ENCODE measurements around the gene ICE1.

- no peak for TF ChIP-seq USF2 (CRISPR knock-in tag; IDR thresholded peaks at IDR 0.05)
- TF ChIP-seq, protein P1, sequence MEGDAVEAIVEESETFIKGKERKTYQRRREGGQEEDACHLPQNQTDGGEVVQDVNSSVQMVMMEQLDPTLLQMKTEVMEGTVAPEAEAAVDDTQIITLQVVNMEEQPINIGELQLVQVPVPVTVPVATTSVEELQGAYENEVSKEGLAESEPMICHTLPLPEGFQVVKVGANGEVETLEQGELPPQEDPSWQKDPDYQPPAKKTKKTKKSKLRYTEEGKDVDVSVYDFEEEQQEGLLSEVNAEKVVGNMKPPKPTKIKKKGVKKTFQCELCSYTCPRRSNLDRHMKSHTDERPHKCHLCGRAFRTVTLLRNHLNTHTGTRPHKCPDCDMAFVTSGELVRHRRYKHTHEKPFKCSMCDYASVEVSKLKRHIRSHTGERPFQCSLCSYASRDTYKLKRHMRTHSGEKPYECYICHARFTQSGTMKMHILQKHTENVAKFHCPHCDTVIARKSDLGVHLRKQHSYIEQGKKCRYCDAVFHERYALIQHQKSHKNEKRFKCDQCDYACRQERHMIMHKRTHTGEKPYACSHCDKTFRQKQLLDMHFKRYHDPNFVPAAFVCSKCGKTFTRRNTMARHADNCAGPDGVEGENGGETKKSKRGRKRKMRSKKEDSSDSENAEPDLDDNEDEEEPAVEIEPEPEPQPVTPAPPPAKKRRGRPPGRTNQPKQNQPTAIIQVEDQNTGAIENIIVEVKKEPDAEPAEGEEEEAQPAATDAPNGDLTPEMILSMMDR (IDR thresholded peaks at IDR 0.05) = no peak
These were observed 14.6 kb upstream of the ICE1 start for GRCh38 chr5:5407924-5408323.

Data from WTC11 (cell line).